HG02798 (cell line): Measurements from ENCODE around the gene TNS3.
"Not testable (repeated sequence)": the region's sequence is repeated elsewhere in the genome, so short reads cannot be mapped to it uniquely, and the experiment has no call there.

Source experiments
- ATAC-seq: cut with Tn5 transposase; IDR thresholded peaks from one replicate; pipeline ENCODE4 v1.9.1; 2021; ENCODE audit warnings: mild to moderate bottlenecking; ENCODE audit not compliant: unreplicated experiment, poor library complexity

Gene TNS3

DNA sequence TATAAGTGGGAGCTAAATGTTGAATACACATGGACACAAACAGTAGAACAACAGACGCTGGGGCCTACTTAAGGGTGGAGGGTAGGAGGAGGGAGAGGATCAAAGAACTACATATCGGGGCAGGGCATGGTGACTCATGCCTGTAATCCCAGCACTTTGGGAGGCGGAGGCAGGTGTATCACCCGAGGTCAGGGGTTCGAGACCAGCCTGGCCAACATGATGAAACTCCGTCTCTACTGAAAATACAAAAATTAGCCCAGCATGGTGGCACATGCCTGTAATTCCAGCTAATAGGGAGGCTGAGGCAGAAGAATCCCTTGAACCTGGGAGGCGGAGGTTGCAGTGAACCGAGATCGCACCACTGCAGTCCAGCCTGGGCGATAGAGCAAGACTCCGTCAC is 319.8 kb downstream of the TNS3 start:
- not testable (repeated sequence) for ATAC-seq

DNA sequence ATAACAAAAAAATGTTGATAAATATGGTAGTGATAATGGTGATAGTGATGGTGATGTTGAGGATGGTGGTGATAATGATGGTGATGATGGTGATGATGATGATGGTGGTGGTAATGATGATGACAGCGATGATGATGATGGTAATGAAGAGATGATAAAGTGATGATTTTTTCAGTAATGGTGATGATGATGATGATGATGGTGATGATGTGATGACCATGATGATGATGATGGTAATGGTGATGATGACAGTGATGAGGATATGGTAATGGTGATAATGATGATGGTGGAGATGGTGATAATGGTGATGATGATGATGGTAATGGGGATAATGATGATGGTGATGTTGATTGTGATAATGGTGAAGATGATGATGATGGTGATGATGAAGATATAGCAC is 321.6 kb downstream of the TNS3 start:
- no peak for ATAC-seq

DNA sequence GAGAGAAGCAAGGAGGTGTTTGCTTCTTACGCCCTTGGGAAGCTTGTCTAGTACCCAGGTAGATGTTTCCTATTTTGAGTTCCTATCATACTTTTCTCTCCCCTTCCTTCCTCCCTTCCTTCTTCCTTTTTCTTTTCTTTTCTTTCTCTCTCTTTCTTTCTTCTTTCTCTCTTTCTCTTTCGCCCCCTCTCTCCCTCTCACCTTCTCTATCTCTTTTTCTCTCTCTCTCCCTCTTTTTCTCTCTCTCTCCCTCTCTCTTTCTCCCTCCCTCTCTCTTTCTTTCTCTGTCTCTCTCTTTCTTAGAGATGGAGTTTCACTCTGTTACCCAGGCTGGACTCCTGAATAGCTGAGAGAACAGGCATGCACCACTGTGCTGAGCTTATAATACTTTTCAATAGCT is 322.2 kb downstream of the TNS3 start:
- no peak for ATAC-seq

DNA sequence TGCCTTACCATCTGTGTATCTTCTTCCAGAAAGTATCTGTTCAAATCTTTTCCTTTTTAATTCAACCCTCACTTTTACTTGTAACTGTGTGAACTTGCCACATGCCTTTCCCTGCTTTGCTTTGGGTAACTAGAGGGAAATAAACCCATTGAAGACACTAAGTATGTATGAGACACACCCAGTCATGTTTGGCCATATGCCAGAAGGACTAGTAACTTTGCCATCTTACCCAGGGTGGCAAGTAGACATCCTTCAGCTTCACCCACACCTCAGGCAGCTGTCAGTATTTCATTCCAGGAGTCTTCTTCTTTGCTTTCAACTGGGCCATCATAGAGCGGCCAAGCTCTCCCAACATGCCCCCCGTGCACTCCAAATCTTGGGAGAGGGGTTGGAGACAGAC is 323.1 kb downstream of the TNS3 start:
- ATAC-seq, result no peak

DNA sequence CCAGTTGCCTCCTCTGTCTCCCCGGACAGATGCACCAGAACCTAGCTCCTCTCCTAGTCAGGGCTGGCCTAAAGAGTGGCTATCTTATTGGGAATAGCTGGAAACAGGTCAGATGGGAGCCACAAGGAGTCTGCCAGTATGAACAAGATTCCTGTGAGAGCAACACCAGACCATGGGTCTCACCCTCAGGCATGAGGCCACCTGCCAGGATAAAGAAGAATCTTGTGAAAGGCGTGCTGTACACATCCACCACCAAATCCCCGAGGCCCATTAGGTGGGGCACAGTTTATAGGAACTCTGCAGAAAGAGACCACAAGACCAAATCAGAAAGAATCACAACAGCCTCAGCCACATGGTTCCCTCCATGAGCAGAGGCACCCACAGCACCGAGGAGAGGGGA is 325.9 kb downstream of the TNS3 start:
- no peak for ATAC-seq

DNA sequence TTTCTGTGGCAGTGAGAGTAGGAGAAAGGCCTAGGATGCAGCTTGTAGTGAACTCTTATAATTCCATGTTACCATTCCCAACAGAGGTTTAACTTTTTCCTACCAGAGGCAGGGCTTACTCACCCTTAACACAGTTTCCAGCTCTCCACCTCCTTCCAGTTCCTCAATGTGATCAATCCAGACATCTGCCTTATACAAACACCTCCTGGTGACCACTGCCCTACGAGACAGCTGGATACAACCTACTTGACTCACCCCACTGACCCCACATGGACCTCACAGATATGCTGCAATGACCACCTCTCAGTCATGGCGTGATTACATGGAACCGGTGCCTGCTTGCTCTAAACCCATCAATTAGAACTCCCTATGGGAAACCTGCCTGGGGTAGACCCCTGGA is 326.5 kb downstream of the TNS3 start:
- ATAC-seq, result no peak

DNA sequence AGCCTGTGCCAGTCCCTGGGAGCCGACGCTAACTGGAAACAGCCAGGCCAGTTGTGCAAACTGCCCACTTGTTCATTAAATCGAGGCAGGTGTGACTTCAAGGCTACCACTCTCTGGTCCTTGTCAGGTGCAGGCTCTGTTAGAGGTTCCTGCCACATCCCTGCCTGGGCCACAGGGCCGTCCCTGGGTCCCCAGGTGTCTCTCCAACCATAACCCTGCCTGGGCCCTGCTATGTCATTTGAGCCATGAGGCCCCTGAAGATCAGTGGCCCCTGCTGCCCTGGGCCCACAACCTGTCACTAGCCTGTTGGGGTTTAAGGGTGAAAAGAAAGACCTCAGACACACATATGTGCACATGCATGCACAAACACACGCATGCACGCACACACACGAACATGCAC is 326.9 kb downstream of the TNS3 start:
- ATAC-seq, result no peak

DNA sequence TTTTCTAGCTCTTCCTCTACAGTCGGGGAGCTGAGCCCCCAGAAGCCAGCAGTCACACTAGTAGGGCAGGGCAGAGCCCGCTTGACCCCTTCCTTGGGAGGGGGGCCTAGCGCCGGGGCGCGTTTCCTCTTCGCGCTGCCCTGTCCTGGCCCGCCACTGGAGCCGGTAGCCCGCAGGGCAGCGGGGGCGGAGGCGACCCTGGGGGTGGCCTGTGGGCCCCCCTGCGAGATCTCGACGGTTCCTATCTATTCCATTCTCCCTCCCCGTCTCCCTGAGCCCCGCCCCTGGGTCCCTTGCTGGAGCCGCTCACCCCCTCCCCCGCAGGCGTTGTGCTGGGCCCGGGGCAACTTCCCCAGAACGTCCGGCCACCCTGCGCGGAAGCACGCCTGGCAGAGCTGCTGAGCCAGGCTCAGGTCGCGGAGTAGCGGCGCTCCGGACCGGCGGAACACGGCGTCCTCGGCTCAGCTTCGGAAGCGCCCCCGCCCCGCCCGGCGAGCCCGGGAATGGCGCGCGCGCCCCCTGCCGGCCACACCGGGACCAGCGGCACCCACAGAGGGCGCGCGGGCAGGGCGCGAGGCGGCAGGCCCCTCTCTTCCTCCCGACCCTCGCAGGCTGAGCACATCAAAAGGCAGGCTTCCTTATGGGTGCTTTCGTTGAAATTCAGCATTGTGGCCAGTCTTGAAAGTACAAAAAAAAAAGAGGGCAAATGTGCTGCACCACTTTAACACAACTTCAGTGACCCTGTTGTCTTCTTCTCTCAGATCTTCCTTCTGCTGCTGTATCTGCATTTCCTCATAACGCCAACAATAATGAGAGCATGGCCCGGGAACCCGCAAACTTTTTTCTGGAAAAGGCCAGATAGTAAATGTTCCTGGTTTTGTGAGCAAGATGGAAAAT is 327.6 kb downstream of the TNS3 start:
- peak; percentile 86 for ATAC-seq

DNA sequence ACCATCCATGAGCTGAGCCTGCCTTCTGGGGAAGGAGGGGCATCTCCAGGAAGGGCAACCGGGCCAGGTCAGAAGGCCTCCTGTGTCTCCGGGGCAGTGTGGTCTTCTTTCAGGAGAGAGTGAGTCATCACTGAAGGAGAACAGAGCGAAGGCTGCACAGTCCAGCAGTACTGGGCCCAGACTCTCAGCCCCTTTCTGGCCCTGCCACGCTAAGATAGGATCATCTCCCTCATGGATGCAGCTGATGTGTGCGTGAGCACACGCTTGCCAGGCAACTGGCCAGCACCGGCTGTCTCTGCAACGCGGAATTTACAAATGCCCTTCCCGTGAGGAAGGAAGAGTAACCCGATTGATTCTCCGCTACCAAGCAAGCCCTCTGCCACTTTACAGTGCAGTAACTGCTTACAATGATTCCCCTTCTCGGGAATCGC is 328.2 kb downstream of the TNS3 start:
- ATAC-seq, result peak; percentile 28

DNA sequence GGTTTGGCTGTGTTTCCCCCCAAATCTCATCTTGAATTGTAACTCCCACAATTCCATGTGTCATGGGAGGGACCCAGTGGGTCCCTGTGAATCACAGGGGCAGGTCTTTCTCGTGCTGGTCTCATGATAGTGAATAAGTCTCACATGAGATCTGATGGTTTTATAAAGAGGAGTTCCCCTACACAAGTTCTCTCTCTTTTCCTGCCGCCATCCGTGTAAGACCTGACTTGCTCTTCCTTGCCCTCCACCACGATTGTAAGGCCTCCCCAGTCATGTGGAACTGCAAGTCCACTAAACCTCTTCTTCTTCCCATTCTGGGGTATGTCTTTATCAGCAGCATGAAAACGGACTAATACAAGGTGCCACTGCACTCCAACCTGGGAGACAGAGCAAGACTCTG is 329.2 kb downstream of the TNS3 start:
- no peak for ATAC-seq

DNA sequence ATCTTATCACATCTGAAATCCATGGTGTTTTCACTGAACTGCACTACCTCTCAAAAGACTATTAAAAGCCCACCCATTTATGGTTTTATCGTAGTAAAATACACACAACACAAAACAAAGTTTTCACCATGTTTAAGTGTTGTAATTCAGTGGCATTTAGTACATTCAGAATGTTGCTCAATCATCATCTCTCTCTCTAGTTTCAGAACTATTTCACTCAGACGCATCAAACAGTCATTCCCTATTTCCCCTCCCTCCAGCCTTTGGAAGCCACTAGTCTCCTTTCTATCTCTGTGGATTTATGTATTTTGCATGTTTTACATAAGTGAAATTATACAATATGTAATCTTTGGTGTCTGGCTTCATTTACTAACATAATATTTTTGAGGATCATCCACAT is 332.6 kb downstream of the TNS3 start:
- ATAC-seq, result no peak

DNA sequence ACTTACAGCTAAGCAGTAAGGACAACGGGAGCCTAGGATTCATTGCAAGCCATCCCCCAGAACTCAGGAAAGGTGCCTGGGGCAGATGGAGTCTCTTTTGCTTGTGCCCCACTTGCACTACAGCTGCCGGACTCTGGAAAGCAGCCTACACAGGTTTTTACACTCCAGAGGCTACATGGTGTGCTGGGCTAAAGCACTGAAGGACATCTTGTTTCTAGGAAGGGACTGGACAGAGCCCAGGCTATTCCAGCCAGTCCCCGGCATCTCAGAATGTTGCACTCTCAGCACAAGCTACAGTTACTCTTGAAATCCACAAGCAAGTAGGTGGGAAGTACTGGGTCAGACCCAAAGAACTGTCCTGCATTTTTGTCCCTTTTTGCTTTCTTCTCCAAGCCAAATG is 333.1 kb downstream of the TNS3 start:
- no peak for ATAC-seq

DNA sequence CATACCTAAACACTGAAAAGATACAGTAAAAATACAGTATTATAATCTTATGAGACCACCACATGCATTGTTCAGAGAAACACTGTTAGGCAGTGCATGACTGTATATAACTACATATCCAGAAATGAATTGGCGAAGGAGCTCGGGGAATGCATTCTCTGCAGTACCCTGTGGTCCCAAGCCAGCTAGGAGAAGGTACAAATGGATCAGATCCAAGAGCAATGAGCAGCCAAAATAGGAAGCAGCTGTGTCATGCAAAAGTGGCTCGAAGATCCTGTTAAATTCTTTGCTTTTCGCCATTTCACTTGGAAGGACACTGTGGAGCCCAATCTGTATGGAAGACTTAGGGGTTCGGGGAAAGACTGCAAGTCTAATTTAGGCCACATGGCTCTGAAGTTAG is 334.8 kb downstream of the TNS3 start:
- no peak for ATAC-seq

DNA sequence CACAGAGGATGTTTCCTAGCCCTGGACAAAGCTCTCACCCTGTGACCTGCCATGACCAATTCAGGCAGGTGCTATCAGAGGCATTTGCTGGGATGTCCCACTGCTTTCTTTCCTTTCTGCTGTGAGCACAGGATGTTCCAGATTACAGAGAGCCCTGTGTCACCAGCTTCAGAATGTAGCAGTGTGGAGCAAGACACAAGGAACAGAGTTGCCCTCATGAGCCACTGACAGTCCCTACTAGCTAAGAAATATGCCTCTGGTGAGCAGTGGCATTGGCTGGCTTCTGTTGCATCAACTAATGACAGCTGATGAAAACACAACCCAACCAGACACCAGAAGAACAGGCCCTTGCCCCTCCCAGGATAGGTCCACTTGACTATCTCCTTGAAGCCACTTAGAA is 337.2 kb downstream of the TNS3 start:
- ATAC-seq, result no peak

DNA sequence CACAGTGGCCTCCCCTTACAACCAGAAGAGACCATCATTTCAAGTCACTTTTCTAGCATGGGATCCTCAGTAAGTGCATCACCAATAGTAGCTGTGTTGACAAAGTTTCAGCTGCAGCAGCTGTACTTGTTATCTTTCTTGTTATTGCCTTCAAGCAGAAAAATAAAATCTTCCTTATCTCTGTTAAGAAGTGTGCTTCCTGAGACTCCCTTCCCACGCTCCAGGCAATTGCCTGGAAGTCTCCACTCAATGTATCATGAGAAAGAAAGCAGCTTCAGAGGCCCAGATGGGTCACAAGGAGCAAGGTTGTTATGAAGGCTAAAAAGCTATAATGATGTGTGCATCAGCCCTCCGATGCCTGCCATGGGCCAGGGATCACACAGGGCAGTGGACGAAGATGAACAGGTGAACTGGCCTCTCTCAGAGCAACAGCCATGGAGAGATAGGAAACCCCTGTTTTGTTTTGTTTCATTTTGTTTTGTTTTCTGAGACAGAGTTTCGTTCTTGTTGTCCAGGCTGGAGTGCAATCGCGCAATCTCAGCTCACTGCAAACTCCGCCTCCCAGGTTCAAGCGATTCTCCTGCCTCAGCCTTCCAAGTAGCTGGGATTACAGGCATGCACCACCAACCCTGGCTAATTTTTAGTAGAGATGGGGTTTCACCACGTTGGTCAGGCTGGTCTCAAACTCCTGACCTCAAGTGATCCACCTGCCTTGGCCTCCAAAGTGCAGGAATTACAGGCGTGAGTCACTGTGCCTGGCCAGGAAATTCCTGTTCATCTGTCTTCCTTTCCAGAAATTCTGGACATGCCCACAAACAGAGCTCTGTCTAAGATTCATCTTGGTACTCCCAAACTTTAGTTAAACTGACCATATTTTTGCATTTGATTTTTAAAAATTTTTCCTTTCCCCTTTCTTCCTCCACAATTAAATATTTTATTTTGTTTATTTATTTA is 340.5 kb downstream of the TNS3 start:
- no peak for ATAC-seq

DNA sequence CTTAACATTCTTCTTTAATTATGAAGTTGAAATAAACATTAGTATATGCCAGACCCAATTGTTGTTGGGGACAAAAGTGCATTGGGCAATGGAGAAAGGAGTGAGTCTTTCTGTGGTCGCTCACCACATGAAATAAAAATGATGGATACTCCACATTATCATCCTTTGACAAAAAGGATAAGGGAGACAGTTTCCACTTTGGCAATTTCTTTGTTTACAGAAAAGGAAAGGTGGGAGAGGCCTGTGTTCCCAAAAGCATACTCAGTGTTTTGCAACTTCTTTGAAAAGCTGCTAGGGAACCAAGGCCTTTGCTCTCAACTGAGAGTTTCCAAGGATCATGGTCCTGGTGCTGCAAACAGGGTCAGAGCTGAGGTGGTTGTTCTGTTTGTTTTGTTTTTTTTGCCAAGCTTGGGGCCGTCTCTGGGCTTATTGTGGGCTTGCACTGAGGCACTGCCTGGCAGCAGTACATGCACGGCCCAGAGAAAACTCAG is 341.9 kb downstream of the TNS3 start:
- no peak for ATAC-seq

DNA sequence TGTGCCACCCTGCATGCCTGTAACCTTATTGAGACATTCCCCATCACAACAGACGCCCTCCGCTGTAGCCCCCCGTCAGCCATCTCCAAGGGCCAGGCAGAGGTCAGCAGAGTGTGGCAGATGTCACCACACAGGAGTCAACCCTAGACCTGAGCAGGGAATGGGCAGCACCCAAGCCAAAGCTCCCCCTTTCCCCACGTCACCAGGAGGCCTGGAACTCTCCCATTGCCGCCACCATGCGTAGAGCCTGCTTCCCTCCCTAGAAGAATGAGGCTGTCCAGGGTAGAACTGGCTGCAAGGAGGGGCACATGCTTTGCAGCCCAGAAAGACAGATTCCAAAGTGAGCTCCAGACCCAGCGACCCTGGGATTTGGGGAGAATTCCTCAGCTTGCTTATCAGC is 342.9 kb downstream of the TNS3 start:
- no peak for ATAC-seq

DNA sequence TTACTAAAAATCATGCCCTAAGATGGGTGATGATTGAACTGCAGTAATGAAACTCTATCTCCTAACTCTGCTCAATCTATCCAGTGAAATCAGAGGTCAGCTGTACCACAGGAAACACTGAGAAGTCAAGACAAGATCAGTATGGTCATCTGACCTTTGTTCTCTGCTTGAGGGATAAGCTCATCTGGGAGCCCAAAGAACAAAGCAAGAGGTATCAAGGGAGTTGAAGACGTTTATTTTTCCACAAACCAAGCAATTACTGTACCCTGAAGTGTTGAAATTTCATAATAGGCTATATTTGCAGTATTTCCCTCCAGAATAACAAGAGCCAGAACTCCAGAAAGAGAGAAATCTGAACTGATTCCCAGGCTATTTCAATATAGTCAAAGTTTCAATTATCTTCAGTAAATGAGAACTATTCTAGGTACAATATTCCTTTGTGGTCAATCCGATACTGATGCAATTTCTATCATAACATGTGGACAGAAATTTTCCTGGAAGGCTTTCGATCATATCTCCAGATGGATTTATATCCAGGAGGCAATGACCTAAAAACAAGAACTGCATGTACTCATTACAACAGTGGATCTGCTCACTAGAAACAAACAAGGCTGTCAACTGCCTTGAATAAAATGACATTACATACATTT is 345.3 kb downstream of the TNS3 start:
- no peak for ATAC-seq

DNA sequence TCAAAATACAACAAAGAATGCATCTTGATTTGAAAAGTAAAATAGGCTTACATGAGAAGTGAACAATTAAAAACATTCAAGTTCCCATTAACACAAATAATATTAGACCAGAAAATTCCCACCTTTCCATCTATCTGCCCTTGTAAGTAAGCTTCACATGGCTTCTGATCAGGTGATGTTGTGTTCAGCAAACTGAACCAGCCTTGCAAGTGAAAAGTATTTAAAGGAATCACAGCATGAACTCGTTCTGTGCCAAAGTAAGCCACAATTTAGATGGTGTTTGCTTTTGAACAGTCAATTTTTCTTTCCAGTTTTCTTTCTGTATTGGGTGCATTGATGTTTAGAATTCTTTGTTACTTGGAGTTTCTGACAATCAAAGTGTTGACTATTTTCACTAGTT is 347.9 kb downstream of the TNS3 start:
- no peak for ATAC-seq

DNA sequence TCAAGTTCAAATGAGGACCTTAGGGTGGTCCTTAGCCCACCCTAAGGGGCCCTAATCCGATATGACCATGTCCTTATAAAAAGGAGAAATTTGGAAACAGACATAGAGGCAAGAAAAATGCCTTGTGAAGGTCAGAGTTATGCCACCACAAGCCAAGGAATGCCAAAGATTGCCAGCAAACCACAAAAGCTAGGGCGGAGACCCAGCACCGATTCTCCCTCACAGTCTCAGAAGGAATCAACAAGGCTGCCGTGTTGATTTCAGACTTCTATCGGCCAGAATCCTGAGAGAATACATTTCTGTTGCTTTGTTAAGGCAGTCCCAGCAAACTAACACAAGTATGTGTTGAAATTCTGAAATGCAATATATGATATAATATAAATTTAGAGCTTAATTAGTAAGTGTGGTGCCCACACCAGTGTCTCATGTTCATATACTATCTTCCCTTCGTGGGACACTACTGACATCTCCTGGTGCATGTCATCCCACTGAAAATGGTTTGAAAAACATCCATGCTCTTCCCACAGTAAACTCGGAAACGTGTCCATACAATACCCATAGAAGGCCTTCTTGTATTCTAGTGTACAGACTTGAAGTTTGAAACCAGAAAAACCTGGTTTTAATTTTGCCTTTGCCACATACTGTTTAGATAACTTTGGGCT is 349.0 kb downstream of the TNS3 start:
- no peak for ATAC-seq
